Panc1 (cell line): ENCODE results near the gene EIF2S2. TPM values are rescaled to one million over a fixed set of nuclear protein-coding genes. Genes with fewer than 3 reads are reported as not detected.

Experiments used
- ATAC-seq: fragments of 200-7000 bp; cut with Tn5 transposase; 2 replicates; pipeline ENCODE4 v1.9.1; 2020; ENCODE audit warnings: mild to moderate bottlenecking, moderate library complexity
- BruUV-seq: library from RNA; stranded (reverse); fragments of 400-500 nt; replicated peaks from 2 replicates; lab custom pipeline; 2021; lab: Mats Ljungman, UMichigan
- CTCF ChIA-PET: fragments of 300-600 bp; sonication (Branson Sonifier 250); formaldehyde crosslinking; loops from one replicate; lab custom pipeline; 2022; ENCODE audit warnings: antibody characterized with exemption; lab: Charles Lee
- POLR2A ChIA-PET: fragments of 300-600 bp; sonication (Branson Sonifier 250); formaldehyde crosslinking; loops from one replicate; lab custom pipeline; 2022; ENCODE audit warnings: antibody characterized with exemption; lab: Charles Lee
- DNase-seq: peaks from one replicate; pipeline ENCODE4 v3.0.0-alpha.2; 2010; ENCODE audit warnings: low read depth, low spot score
- H3K27ac ChIP-seq: 2 replicates; pipeline ENCODE4 v1.5.1; 2011; ENCODE audit warnings: mild to moderate bottlenecking, low read length, inconsistent platforms
- H3K27me3 ChIP-seq: fragments of 200-500 bp; sonication (Bioruptor generic); 2 replicates; pipeline ENCODE4 v1.6.0; 2014; ENCODE audit warnings: low read length, inconsistent platforms; ENCODE audit not compliant: control insufficient read depth, insufficient read depth
- H3K36me3 ChIP-seq: fragments of 200-500 bp; sonication (Bioruptor generic); 2 replicates; pipeline ENCODE4 v1.5.1; 2014; ENCODE audit warnings: inconsistent platforms, mild to moderate bottlenecking, low read length, moderate library complexity; ENCODE audit not compliant: control insufficient read depth, insufficient read depth
- H3K4me1 ChIP-seq: 2 replicates; pipeline ENCODE4 v1.5.1; 2011; ENCODE audit warnings: inconsistent platforms, mild to moderate bottlenecking, low read length, moderate library complexity; ENCODE audit not compliant: control insufficient read depth, insufficient read depth
- H3K4me3 ChIP-seq, 2 experiments: 2 replicates each; pipeline ENCODE4 v1.5.1; 2011 to 2012; ENCODE audit warnings: low read depth in 2 of 2, low read length in 2 of 2, mild to moderate bottlenecking in 2 of 2, inconsistent platforms in 1 of 2, moderate library complexity in 1 of 2
- H3K9me3 ChIP-seq: fragments of 200-500 bp; sonication (Bioruptor generic); 2 replicates; pipeline ENCODE4 v1.5.1; 2014; ENCODE audit warnings: low read depth, mild to moderate bottlenecking, inconsistent platforms, low read length, moderate library complexity; ENCODE audit not compliant: control insufficient read depth, insufficient read depth
- POLR2AphosphoS5 ChIP-seq: IDR thresholded peaks from 2 replicates; pipeline ENCODE4 v1.6.1; 2012; ENCODE audit warnings: mild to moderate bottlenecking, low read depth, low read length, moderate library complexity
- SIN3A ChIP-seq: IDR thresholded peaks from 2 replicates; pipeline ENCODE4 v1.6.1; 2012; ENCODE audit warnings: low read depth, mild to moderate bottlenecking, low read length, moderate library complexity, borderline replicate concordance; ENCODE audit not compliant: insufficient read depth
- TCF7L2 ChIP-seq: IDR thresholded peaks from 2 replicates; pipeline ENCODE4 v1.6.1; 2011; ENCODE audit warnings: mild to moderate bottlenecking, low read depth, low read length, inconsistent platforms
- in situ Hi-C: cut with HindIII; loops from 2 replicates; pipeline ENCODE4 v1.10.0; 2016; ENCODE audit warnings: low sequenced_read_pairs, low pct_unique_long_range_greater_than_20kb
- intact Hi-C: fragments of 100-400 bp; cut with micrococcal nuclease; formaldehyde crosslinking; loops from one replicate; pipeline ENCODE4 v1.10.0; 2022; ENCODE audit not compliant: unreplicated experiment
- total RNA-seq: library from RNA; stranded (reverse); gene quantifications from one replicate; pipeline ENCODE4 v1.2.1, GENCODE V29; 2021; ENCODE audit not compliant: unreplicated experiment
- TF ChIP-seq, protein P1 (sequence below): fragments of 450-650 bp; IDR thresholded peaks from 2 replicates; pipeline ENCODE4 v1.5.1; 2017; ENCODE audit warnings: mild to moderate bottlenecking
- TF ChIP-seq, protein P2 (sequence below), 2 experiments: IDR thresholded peaks; 2 replicates each; pipeline ENCODE4 v1.6.1; 2011 to 2012; ENCODE audit warnings: low read depth in 2 of 2, control low read depth in 1 of 2, low read length in 1 of 2, mild to moderate bottlenecking in 1 of 2, moderate library complexity in 1 of 2; ENCODE audit not compliant: insufficient read depth in 1 of 2

The EIF2S2 gene
- total RNA-seq, 1 experiment from 2014 or later, result 82.0 TPM

DNA sequence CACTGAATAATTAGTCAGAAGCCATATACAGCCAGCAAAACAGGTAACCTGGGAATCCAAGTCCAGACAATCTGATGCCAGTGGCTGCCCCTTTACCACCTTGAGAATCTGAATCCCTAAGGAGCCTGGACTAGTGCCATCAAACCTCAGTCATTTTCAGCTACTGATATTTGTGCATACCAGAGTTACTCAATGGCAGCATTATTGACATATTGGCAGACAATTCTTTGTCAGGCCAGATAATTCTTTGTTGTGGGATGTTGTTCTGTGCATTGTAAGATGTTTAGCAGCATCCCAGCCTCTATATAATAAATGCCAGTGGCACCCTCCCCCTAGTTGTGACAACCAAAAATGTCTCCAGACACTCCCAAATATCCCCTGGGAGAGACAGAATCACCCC lies 3.2 kb upstream of the EIF2S2 start:
- ATAC-seq (no peak), DNase-seq (no peak)
- no peaks in the 10 kb centered on the region for H3K9me3 ChIP-seq
- CTCF ChIA-PET, result no interaction called here
- no TSS peak for BruUV-seq
- no peaks in the 10 kb centered on the region for H3K27me3 ChIP-seq
- no peak overlapping the region for H3K4me3 ChIP-seq
- in situ Hi-C loops (no loop called here), intact Hi-C loops (no loop called here)
- TF ChIP-seq TCF7L2 (no peak), SIN3A (no peak), POLR2AphosphoS5 (no peak)
- TF ChIP-seq, protein P1, sequence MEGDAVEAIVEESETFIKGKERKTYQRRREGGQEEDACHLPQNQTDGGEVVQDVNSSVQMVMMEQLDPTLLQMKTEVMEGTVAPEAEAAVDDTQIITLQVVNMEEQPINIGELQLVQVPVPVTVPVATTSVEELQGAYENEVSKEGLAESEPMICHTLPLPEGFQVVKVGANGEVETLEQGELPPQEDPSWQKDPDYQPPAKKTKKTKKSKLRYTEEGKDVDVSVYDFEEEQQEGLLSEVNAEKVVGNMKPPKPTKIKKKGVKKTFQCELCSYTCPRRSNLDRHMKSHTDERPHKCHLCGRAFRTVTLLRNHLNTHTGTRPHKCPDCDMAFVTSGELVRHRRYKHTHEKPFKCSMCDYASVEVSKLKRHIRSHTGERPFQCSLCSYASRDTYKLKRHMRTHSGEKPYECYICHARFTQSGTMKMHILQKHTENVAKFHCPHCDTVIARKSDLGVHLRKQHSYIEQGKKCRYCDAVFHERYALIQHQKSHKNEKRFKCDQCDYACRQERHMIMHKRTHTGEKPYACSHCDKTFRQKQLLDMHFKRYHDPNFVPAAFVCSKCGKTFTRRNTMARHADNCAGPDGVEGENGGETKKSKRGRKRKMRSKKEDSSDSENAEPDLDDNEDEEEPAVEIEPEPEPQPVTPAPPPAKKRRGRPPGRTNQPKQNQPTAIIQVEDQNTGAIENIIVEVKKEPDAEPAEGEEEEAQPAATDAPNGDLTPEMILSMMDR, result no peak
- TF ChIP-seq, protein P2, sequence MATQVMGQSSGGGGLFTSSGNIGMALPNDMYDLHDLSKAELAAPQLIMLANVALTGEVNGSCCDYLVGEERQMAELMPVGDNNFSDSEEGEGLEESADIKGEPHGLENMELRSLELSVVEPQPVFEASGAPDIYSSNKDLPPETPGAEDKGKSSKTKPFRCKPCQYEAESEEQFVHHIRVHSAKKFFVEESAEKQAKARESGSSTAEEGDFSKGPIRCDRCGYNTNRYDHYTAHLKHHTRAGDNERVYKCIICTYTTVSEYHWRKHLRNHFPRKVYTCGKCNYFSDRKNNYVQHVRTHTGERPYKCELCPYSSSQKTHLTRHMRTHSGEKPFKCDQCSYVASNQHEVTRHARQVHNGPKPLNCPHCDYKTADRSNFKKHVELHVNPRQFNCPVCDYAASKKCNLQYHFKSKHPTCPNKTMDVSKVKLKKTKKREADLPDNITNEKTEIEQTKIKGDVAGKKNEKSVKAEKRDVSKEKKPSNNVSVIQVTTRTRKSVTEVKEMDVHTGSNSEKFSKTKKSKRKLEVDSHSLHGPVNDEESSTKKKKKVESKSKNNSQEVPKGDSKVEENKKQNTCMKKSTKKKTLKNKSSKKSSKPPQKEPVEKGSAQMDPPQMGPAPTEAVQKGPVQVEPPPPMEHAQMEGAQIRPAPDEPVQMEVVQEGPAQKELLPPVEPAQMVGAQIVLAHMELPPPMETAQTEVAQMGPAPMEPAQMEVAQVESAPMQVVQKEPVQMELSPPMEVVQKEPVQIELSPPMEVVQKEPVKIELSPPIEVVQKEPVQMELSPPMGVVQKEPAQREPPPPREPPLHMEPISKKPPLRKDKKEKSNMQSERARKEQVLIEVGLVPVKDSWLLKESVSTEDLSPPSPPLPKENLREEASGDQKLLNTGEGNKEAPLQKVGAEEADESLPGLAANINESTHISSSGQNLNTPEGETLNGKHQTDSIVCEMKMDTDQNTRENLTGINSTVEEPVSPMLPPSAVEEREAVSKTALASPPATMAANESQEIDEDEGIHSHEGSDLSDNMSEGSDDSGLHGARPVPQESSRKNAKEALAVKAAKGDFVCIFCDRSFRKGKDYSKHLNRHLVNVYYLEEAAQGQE (IDR thresholded peaks at IDR 0.05; ENCODE audit: insufficient read depth in 1 of 2, low read depth in 2 of 2, low read length in 1 of 2), result no peak
- H3K4me1 ChIP-seq, result peaks cover 3% of the 10 kb centered on the region; the same call in 1 of the 2 replicates
- H3K36me3 ChIP-seq, result peaks cover 13% of the 10 kb centered on the region; the same call in 1 of the 2 replicates
- H3K27ac ChIP-seq, result no peak overlapping the region
- POLR2A ChIA-PET, result interaction anchor here (0.7 kb wide), 1 partner anchor 532 kb away, joined by 3 read pairs; no protein-coding TSS in a partner anchor

DNA sequence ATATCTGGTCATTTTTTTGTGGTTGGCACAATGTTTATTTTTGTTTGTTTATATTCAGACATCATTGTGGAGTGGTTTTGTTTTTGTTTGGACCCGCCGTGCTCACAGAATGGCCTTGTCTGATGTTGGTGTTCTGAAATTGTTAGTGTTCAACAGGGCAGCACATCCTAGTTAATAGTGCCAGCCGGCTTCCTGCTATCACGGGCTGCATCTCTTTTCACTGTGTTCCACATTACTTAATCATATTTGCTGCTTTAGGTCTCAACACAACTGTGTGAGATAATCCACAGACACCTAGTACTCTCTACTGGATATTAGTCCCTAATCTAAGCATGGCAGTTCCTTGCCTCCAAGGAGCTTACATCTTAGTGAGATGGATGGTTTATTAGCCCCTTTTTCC lies 2.8 kb upstream of the EIF2S2 start:
- BruUV-seq, result no TSS peak
- TF ChIP-seq SIN3A (no peak), TCF7L2 (no peak), POLR2AphosphoS5 (no peak)
- TF ChIP-seq, protein P2 (IDR thresholded peaks at IDR 0.05; ENCODE audit: insufficient read depth in 1 of 2, low read depth in 2 of 2, low read length in 1 of 2), result no peak
- TF ChIP-seq, protein P1, result no peak
- Histone ChIP-seq H3K4me1 (peaks cover 6% of the 10 kb centered on the region; the same call in 1 of the 2 replicates), H3K27me3 (no peaks in the 10 kb centered on the region), H3K9me3 (no peaks in the 10 kb centered on the region), H3K36me3 (peaks cover 13% of the 10 kb centered on the region; the same call in 1 of the 2 replicates), H3K27ac (no peak overlapping the region), H3K4me3 (no peak overlapping the region)
- ChIA-PET POLR2A (no interaction called here), CTCF (no interaction called here)
- in situ Hi-C loops (no loop called here), intact Hi-C loops (no loop called here)
- DNase-seq (no peak), ATAC-seq (no peak)
